Smooth muscle cell (in vitro differentiated cells): ENCODE data around the gene ATP10A. TPM values are rescaled to one million over a fixed set of nuclear protein-coding genes. Genes with fewer than 3 reads are reported as not detected.
A peak's percentile ranks its signal among the peaks of the same experiment; 100 is the strongest.

Experiments used
- DNase-seq: peaks from one replicate; lab custom pipeline; 2025; ENCODE audit not compliant: unreplicated experiment; lab: John Stamatoyannopoulos, UW
- H2AFZ ChIP-seq: fragments of 200-600 bp; sonication (generic); 2 replicates; pipeline ENCODE4 v1.6.0; 2016; ENCODE audit warnings: antibody characterized with exemption, low read depth, mild to moderate bottlenecking
- H3F3A ChIP-seq: fragments of 200-600 bp; sonication (generic); 2 replicates; pipeline ENCODE4 v1.6.0; 2017; ENCODE audit warnings: antibody characterized with exemption, low read depth
- H3K27ac ChIP-seq: fragments of 200-600 bp; sonication (generic); 2 replicates; pipeline ENCODE4 v1.5.1; 2016; ENCODE audit warnings: low read depth, mild to moderate bottlenecking
- H3K27me3 ChIP-seq: fragments of 200-600 bp; sonication (generic); 2 replicates; pipeline ENCODE4 v1.6.1; 2016; ENCODE audit warnings: low read depth, mild to moderate bottlenecking
- H3K36me3 ChIP-seq: fragments of 200-600 bp; sonication (generic); 2 replicates; pipeline ENCODE4 v1.5.1; 2016; ENCODE audit warnings: low read depth
- H3K4me1 ChIP-seq: fragments of 200-600 bp; sonication (generic); 2 replicates; pipeline ENCODE4 v1.5.1; 2016; ENCODE audit warnings: low read depth
- H3K4me2 ChIP-seq: fragments of 200-600 bp; sonication (generic); 2 replicates; pipeline ENCODE4 v1.6.0; 2016; ENCODE audit warnings: mild to moderate bottlenecking
- H3K4me3 ChIP-seq: fragments of 200-600 bp; sonication (generic); 2 replicates; pipeline ENCODE4 v1.5.1; 2016; ENCODE audit warnings: mild to moderate bottlenecking
- H3K79me2 ChIP-seq: fragments of 200-600 bp; sonication (generic); 2 replicates; pipeline ENCODE4 v1.6.0; 2016; ENCODE audit warnings: low read depth, mild to moderate bottlenecking
- H3K9ac ChIP-seq: fragments of 200-600 bp; sonication (generic); 2 replicates; pipeline ENCODE4 v1.6.0; 2016; ENCODE audit warnings: low read depth
- H3K9me3 ChIP-seq: fragments of 200-600 bp; sonication (generic); replicated peaks from 2 replicates; pipeline ENCODE4 v1.5.1; 2016; ENCODE audit warnings: low read depth
- H4K20me1 ChIP-seq: fragments of 200-600 bp; sonication (generic); 2 replicates; pipeline ENCODE4 v1.6.0; 2016; ENCODE audit warnings: low read depth
- WGBS: methylation state at CpG from one replicate; pipeline ENCODE4 v1.1.7; 2016; ENCODE audit warnings: low lambda C conversion rate; 5-methylcytosine and 5-hydroxymethylcytosine counted together
- polyA plus RNA-seq: library from polyadenylated mRNA; unstranded; fragments of >200 nt; fragmentation: Nextera tagmentation; extraction: Ambion mirVana; gene quantifications from 2 replicates; pipeline ENCODE4 v1.2.1, GENCODE V29; 2016
- total RNA-seq: library from RNA; depleted of rRNA; stranded (reverse); fragments of >200 nt; gene quantifications from 2 replicates; pipeline ENCODE4 v1.2.3, GENCODE V29; 2014
- TF ChIP-seq, protein P1 (sequence below): fragments of 200-600 bp; sonication (generic); IDR thresholded peaks from 2 replicates; pipeline ENCODE4 v1.5.1; 2017; ENCODE audit warnings: borderline replicate concordance, mild to moderate bottlenecking, antibody characterized with exemption; ENCODE audit not compliant: insufficient read depth, poor library complexity, severe bottlenecking

The ATP10A gene
- total and polyA plus RNA-seq, 2 experiments from 2014 or later, result 10.6 to 12.3 TPM

DNA sequence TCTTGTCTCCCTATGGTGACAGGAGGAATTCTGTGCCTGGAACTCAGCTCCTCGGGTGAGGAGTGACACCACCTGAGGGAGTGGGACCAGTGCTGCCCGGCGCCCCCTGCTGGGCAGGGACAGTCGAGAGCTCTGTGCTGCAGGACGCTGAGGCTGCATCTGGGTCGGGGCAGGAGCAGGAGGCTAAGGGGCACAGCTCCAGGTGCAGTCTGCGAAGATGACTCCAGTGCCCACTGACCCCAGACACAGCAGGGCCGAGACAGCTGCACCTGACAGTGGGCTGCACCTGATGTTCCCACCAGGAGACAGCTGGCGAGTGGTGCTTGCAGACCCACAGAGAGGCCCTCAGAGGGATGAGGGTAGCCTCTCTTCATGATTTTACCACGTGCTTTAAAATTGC lies 152.9 kb downstream of the ATP10A start:
- Histone ChIP-seq H3K36me3 (no peaks in the 10 kb centered on the region), H3K4me3 (no peak overlapping the region), H2AFZ (no peak overlapping the region), H3F3A (no peaks in the 10 kb centered on the region), H3K79me2 (no peaks in the 10 kb centered on the region), H3K27me3 (no peaks in the 10 kb centered on the region), H4K20me1 (no peaks in the 10 kb centered on the region), H3K9ac (no peak overlapping the region), H3K9me3 (no peaks in the 10 kb centered on the region), H3K4me1 (no peaks in the 10 kb centered on the region), H3K27ac (no peak overlapping the region), H3K4me2 (no peak overlapping the region)
- DNase-seq, result no peak
- 41% methylated on average over 10 of the region's 10 CpGs for WGBS
- TF ChIP-seq, protein P1, sequence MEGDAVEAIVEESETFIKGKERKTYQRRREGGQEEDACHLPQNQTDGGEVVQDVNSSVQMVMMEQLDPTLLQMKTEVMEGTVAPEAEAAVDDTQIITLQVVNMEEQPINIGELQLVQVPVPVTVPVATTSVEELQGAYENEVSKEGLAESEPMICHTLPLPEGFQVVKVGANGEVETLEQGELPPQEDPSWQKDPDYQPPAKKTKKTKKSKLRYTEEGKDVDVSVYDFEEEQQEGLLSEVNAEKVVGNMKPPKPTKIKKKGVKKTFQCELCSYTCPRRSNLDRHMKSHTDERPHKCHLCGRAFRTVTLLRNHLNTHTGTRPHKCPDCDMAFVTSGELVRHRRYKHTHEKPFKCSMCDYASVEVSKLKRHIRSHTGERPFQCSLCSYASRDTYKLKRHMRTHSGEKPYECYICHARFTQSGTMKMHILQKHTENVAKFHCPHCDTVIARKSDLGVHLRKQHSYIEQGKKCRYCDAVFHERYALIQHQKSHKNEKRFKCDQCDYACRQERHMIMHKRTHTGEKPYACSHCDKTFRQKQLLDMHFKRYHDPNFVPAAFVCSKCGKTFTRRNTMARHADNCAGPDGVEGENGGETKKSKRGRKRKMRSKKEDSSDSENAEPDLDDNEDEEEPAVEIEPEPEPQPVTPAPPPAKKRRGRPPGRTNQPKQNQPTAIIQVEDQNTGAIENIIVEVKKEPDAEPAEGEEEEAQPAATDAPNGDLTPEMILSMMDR, result peak; percentile 80

DNA sequence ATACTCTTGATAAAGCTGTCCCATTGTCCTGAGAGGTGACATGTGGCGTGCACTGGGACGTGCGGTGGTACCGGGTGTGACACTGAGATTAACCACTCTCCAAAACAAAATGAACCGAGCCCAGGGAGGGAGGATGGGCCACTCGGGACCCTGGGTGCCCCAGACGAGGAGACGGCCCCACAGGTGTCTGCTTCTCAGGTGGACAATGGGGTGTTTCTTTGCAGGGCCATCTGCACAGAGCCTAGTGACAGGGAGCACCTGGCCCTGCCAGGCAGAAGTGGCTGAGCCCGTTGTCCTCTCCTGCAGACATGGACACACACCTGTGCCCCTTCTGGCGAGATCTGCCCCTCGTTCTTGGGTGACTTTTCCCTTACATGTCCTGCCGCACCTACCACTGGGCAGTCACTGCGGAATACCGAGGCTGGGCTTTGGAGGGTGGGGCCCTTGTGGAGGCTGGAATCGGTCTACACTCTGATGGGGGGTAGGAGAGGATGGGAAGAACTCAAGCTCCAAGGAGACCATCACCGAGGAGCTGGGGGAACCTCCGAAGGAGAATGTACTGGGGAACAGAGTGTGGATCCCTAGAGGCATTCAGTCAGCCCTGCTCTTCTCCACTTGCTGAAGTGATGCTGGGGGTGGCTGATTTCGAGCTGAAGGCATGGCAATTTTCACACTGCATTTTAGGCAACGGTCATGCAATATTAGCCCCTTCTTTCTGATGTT lies 153.5 kb downstream of the ATP10A start:
- 91% methylated on average over 19 of the region's 19 CpGs for WGBS
- H3K4me2 ChIP-seq, result no peak overlapping the region
- no peaks in the 10 kb centered on the region for H3K27me3 ChIP-seq
- TF ChIP-seq, protein P1, result no peak
- no peaks in the 10 kb centered on the region for H3F3A ChIP-seq
- no peak overlapping the region for H2AFZ ChIP-seq
- no peak for DNase-seq
- H3K79me2 ChIP-seq, result no peaks in the 10 kb centered on the region
- H3K4me1 ChIP-seq, result no peaks in the 10 kb centered on the region
- no peak overlapping the region for H3K4me3 ChIP-seq
- no peaks in the 10 kb centered on the region for H3K36me3 ChIP-seq
- no peaks in the 10 kb centered on the region for H4K20me1 ChIP-seq
- H3K27ac ChIP-seq, result no peak overlapping the region
- H3K9me3 ChIP-seq, result no peaks in the 10 kb centered on the region
- H3K9ac ChIP-seq, result no peak overlapping the region

DNA sequence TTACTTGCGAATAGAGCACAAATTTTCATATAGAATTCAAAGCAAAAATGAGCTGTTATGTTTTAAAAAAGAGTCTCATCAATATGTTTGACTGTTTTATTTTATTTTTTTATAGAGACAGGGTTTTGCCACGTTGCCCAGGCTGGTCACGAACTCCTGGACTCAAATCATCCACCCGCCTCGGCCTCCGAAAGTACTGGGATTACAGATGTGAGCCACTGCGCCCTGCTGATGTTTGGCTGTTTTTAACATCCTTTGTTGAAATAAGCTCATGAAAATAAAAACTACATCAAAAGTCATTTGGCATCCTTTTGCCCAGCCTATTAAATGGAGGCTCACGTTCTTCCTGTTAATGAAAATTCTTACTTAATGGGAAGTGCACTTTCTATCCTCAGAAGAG lies 154.7 kb downstream of the ATP10A start:
- Histone ChIP-seq H3K4me3 (no peak overlapping the region), H3K9ac (no peak overlapping the region), H3K4me2 (no peak overlapping the region), H4K20me1 (no peaks in the 10 kb centered on the region), H3F3A (no peaks in the 10 kb centered on the region), H3K36me3 (no peaks in the 10 kb centered on the region), H2AFZ (no peak overlapping the region), H3K27ac (no peak overlapping the region), H3K79me2 (no peaks in the 10 kb centered on the region), H3K27me3 (no peaks in the 10 kb centered on the region), H3K4me1 (no peaks in the 10 kb centered on the region), H3K9me3 (no peaks in the 10 kb centered on the region)
- DNase-seq, result no peak
- TF ChIP-seq, protein P1, result no peak
- 94% methylated on average over 8 of the region's 8 CpGs for WGBS
